Putamen (tissue), 1 donor: ENCODE data around the gene RTN4RL2.
"Not testable (repeated sequence)": the region's sequence is repeated elsewhere in the genome, so short reads cannot be mapped to it uniquely, and the experiment has no call there.

Experiments
- DNase-seq: peaks from one replicate; pipeline ENCODE4 v3.0.0-alpha.2; 2016; ENCODE audit warnings: low spot score

The RTN4RL2 gene

DNA sequence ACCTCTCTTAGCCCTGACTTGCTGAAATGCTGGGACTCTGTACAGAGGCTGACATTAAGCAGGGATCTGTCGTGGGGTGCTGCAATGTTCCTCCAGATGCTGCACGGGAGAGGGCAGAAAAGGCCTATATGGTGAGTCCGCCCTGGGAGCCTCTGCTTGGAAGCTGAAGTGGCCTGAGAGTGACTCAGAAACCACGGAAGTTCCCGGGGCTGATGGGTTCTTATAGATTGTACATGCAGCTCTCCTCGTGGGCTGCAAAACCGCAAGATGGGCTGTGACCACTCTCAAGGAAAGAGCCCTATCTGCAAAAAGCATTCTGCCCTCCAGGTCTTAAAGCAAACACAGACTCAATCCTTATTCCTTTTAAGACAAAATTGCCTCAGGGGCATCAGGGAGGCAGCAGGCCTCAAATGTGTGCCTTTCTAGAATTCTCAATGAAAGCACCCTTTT is 27.6 kb upstream of the RTN4RL2 start:
- no peak for DNase-seq

DNA sequence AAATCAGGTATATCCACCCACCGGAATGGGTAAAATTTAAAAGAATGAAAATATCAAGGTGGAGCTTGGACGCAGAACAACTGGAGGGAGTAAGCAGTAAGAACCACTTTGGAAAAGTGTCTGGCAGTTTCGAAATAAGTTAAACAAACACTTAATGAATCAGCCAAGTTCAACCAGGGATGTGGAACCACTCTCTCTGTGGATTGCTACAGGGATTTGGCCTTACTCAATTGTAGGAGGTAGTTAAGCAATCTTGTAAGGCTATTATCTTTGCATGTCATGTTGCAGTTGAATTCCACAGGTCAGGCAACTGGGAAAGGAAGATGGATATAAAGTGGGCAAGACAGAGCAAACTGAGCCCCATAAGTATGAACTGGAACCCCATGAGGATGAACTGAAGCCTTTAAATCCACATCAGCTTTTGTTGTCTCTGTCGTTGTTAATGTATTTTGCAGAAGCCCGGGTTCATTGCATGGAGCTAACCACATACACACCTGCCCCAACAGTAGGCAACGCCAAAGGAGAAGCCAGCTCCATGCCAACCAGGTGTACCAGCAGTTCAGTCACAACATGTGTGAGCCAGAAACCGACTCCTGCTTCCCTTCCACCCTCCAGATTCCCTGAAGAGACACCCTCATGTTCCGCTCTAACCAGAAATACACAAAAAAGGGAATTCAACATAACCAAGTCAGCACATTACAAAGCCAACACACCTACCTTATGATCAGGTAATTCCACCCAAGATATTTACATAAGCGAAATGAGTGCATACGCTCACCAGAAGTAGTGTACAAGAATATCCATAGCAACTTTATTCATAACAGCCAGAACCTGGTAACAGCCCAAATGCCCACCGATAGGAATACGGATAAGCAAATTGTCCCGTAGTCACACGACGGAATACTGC is 25.4 kb upstream of the RTN4RL2 start:
- no peak for DNase-seq

DNA sequence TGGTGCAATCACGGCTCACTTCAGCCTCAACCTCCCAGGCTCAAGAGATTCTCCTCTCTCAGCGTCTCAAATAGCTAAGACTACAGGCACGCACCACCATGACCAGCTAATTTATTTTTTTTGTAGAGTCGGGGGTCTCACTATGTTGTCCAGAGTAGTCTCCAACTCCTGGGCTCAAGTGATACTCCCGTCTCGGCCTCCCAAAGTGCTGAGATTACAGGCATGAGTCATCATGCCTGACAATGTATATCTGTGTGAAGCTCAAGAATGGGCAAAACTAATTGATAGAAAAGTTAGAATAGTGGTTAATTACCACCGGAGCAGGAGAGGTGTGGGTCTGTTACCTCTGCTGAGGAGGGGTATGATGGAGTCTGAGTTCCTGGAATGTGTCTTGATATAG is 24.3 kb upstream of the RTN4RL2 start:
- DNase-seq = no peak

DNA sequence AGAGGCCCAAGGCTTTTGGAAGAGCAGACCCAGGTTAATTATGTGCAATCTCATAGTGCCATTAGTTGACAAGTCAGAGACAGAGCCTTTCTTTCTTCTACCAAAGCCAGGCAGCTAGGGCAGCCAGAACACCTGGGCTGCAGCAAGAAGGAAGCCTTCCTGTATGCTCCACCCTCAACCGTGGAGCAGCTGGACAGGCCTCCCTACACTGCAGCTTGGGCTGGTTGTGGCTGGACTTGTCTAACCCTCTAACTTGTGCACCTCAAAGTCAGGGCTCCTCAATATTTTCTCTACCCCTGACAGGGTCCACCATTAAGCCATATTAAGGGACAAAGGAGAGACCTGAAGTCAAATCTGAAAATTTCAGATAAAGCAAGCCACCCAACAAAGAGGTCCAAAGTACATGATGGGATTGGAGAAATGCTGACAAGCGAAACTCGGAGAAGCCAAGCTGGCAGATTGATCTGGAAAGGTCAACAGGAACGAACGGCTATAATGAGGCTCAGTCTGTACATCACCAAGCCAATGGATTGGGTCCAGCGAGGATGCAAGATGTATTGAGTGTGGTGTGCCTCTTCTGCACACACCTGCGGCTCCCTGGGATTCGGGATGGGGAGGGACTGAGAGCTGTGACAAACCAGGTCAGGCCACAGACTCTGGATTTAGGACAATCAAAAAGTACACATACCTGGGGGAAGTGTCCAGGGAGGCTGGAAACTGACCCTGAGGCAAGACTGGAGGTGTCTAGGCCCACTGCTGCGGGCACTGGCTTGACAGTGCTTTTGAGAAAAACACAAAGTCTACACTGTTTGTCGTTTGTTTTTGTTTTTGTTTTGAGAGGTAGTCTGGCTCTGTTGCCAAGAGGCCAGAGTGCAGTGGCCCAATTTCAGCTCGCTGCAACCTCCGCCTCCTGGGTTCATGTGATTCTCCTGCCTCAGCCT is 21.7 kb upstream of the RTN4RL2 start:
- DNase-seq = no peak

DNA sequence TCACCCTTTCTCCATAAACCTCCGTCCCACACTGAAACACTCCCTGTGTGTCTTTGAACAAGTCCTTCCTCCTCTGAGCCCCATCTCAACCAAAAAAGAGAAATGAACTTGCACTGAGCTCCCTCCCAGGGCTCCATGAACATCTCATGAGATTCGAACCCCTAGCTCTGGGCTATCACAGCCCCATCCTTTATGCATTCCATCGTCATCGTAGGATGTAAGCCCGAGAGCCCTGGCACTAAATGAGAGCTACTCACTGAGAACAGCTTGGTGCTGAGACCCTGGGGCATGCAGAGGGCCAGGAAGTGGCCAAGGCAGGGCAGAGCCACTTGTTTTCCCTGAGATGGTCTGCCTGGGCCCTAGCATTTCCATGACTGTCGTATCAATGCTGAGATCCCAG is 20.5 kb upstream of the RTN4RL2 start:
- DNase-seq = no peak

DNA sequence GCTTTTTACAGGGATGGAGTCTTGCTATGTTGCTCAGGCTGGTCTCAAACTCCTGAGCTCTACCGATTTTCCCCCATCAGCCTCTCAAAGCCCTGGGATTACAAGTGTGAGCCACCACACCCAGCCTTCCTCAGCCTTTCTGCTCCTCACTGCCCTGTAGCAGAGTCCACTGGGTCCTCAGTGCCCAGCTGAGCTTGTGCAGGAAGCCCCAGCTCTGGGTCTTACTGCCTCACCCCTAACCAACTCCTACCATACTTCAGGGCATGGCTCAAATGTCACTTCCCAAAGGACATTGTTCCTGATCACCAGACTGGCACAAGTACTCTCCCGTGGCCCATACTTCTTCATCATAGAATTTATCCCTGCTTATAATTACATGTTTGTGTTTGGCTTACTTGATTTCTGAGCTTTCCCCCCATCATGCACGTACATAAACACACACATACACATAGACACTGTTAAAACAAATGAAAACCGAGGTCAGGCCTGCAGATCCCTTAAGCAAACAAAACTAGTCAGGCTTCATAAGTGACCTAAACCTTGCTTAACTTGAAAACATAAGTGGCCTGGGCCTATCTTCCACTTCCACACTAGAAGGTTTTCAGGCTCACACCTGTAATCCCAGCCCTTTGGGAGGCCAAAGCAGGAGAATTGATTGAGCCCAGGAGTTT is 19.4 kb upstream of the RTN4RL2 start:
- no peak for DNase-seq

DNA sequence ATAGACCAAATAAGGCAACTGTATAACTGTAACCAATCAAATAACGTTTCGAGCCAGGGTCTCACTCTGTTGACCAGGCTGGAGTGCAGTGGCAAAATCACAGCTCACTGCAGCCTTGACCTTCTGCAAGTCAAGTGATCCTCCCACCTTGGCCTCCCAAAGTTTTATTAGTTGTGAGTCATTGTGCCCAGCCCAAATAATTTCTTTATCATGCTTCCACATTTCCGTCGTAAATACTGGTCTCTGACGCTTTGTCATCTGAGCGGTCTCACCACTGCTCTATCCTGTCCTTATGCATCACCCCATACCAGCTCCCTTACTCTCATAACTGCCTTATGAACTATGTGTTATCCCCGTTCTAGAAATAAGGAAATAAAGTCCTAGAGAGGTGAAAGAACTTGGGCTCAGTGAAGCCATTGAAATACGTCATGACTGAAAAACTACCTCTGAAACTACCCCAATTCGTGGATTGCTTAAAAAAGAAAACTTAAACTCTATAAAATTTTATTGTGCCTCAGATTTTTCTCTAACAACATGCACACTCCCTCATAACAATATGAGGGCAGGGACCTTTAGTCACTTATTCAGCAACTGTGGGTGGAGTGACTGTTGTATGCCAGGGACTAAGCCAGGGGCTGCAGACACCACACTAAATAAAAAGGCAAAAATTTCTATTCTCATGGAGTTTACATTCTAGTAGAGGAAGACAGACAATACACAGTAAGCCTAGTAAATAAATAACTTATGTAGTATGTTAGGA is 15.8 kb upstream of the RTN4RL2 start:
- no peak for DNase-seq

DNA sequence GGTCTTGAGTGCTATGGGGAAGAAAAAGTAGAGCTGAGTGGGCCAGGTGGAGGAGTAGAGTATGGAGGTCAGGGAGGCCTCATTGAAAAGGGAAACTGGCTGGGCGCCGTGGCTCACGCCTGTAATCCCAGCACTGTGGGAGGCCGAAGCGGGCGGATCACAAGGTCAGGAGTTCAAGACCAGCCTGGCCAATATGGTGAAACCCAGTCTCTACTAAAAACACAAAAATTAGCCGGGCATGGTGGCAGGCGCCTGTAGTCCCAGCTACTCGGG is 15.3 kb upstream of the RTN4RL2 start:
- not testable (repeated sequence) for DNase-seq

DNA sequence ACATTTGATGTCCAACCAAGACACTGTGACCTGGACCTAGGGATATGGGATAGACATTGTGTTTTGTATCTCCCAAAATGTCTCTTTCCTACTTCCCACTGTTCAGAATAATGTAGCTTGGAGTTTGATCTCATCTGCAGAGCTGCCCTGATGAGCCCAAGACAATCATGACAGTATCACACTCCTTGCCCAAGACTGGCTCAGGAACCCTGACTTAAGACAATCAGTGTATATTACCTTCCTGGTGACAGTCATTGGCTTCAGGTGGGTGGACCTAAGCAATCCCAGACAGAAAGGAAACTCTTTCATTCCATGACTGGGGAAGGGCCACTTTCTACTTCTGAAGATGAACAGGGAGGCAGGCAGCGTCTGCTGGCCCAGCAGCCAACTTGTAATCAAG is 14.3 kb upstream of the RTN4RL2 start:
- no peak for DNase-seq

DNA sequence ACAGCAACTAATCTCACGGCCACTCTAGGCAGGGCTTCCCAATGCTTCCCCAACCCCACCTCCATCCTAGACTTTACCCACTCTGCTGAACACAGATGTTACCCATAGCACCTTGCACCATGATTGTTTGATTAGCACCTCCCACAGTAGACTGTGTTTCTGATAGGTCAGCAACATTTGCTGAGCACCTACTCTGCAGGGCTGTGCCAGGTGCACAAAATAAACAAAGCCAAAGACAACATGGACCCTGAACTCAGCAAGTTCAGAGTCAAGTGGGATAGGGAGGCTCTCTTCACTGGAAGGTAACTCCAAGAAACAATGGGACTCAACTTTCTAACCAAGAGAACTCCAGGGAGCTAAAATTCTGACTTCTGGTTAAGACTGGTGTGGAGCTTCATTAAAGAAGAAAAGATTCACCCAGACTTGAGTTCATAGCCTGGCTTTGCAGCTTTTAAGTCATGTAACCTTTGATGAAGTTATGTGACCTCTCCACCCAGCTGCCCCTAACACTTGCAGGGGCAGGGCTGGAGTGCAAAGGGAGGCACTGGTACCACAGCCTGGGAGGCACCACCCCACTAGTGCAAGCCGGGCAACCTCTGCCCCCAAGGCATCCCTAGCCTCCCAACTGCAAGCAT is 6.7 kb upstream of the RTN4RL2 start:
- DNase-seq = no peak

DNA sequence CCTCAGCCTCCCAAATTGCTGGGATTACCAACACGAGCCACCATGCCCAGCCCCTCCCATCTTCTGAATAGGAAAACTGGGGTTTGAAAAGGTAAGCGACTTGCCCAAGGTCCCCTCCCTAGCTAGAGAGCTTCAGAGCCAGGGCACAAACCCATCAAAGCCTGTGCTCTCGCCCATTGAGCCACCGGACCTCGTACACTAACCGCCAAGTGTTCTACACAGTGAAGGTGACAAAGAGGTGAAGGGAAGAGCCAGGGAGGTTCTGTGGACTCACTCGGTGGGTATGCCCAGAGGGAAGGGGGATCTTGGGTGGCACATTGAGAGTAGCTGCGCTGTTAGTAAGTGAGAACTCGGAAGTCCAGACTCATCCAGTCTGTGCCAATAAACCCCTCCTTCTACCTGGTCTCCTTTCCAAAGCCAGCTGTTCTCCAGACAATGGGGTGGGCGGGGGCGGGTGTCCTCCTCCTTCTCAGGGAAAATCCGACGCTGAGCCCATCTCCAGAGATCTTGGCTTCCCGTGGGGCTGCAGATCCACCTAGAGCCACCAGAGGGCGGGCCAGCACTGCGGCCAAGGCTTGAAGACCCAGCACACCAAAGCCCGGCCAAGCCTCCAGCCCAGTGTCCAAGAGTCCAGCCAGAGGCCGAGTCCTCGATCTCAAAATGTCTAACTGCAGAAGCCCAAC is 3.2 kb upstream of the RTN4RL2 start:
- DNase-seq = peak; percentile 77

DNA sequence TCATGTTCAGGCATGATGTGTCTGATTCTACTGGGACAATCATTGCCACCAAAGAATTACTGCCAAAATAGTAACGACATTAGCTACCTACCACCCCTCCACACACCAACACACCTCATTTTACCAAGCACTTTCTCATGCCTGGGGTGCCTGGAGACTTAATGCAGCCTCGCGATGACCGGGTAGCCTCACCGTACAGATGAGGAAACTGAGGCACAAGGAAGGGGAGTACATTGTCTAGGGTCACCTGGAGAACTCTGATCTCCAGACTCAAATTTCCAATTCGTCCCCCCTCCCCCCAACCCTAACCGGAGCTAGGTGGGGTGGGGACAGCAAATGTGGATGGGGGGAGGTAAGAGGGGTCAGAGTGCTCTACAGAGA is 2.7 kb upstream of the RTN4RL2 start:
- no peak for DNase-seq

DNA sequence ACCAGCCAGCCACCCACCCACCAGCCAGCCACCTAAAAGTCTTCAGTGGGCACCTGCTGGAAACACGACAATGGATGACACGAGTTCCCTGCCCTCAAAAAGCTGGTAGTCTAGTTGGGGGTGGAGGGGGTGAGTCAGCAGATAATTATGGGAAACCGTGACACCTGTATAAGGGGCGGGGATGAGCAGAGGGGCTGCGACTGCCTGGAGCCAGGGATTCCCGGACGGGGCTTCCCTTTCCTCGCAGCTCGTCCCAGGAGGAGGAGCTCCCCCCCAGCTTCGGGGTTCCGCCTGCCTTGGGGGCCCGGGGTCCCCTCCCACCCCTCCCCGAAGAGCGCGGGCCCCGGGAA is 2.3 kb upstream of the RTN4RL2 start:
- DNase-seq = no peak

DNA sequence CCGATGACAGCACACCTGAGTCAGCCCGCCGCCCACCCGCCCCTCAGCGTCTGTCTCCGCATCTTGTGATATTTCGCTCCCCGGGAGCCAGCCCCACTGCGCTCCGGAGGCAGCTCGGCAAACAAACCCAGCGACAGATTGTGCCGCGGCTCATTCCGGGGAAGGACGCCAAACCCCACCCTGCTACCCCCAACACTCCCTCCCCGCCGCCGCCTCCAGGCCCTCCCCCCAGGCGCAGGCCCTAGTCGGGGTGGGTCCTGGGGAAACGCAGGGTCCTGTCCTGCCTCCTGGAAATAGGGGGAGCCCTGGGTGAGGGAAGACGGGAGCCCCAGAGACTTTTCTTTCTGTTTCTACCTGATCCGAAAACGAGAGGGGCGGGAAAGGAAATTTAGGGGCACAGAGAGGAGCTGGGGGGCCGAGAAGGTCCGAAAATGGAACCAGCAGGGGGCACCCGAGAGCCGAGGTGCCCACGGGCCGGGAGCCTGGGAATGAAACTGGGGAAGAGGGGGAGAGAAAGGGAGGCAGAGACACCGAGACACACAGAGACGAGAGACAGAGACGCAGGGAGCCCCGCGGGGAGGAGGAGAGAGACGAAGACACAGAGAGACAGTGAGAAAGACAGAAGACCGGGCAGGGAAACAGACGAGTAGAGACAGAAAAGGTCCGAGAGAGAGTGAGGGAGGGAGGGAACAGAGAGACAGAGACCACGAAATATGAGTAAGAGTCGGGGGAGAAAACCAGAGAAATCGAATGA is 1.7 kb upstream of the RTN4RL2 start:
- DNase-seq = no peak

DNA sequence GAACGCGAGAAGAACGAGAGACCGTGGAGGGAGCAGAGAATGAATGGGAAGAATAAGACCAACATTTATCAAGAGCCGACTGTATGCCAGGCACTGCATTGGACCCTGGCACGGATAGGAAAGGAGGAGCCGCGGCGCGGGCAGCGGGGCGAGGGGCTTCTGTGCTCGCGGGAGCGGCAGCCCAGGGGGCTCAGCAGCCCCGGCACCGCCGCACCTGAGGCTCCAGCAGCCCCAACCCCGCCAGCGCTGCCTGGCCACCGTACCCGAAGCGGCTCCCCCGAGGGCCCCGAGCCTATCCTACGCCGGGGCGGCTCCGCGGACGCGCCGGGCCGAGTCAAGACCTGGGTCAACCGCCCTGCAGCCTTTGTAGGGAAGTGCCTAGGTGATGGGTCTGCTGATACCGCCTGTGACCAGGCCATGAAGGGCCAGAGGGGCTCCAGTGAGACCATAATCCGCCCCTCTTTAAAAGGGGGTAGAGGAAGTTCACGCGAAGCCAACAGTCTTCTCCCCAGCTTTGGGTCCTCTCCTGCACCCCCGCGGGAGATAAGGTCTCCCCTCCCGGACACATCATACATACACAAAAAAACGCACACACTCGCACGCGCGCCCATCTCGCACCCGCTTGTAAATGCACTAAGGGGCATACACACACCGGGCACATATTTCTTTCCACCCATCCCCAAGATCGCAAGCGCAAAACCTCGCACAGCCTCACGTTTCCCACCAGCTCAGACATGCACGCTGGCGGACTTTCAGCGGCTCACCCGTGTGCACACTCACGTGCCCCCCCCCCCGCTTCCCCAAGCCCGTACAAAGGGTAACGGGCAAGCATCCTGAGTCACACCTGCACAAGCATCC is 935 bp upstream of the RTN4RL2 start:
- no peak for DNase-seq

DNA sequence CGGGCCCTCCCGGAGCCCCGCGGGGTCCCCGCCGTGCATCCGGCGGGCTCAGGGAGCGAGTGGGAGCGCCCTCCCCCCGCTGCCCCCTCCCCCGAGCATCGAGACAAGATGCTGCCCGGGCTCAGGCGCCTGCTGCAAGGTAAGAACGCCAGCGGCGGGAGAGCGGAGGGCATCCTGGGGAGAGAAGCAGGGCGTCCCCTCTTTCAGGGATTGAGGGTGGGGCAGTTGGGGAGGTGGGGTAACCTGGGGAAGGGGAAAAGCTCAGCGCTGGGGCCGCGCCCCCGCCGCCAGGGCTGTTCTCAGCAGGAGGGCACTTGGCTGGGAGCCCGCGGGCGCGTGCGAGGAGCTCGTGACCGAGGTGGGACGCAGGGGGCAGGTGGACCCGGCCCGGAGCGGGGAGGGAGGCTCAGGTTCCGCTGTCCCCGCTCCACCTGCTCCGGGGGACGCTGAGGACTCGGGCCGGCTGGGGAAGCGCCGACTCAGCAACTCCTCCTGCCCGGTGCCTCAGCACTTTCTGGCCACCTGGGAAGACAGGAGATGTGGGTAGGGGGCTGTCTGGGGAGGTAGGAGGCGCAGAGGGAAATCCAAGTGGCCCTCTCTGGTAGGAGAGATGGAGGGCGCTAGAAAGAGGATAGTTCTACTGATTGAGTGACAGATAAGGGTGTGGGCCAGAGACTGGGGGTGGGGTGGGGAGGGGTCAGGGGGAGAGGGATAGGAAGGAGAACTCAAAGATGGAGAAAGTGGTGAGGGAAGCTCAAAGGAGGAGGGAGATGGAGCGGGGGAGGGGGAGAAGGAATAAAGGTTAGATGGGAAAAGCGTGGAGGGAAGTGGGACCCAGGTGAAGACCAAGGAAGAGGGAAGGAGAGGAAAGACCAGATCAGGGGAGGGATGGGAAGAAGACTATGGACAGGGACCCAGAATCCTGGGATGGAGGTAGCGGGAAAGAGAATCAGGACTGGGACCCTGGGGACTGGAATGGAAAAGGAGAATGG is 726 bp downstream of the RTN4RL2 start:
- no peak for DNase-seq

DNA sequence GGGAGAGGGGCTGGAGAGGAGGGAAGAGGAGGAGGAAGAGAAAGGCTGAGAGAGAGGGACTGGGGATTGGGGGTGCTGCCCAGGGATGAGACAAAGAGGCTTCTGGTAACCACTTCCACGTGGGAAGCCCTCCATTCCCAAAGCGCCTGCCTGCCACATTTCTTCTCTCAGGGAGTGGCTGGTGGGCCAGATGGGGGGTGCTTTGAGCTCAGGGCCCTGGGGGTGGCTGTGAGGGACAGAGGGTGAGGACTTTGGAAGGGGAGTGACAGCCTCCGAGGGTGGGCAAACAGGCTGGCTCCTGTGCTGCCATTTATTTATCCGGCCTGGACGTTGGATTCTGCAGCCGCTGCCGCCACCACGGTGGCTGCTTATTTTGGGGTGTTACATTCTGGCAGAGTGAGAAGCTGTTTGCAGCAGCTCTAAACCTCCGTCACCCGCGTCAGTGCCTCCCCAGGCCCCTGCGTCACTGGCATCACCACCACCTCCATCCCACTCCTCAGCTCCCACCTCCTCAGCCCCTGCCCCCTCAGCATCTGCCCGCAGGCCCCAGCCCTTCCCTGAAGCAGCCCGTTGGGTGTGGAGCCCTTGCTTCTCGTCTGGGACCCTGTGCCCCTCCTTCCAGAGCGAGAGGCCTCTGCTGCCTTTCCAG is 1.6 kb downstream of the RTN4RL2 start:
- DNase-seq = no peak
